Measurements from ENCODE around the gene TSPO.

The TSPO gene

DNA sequence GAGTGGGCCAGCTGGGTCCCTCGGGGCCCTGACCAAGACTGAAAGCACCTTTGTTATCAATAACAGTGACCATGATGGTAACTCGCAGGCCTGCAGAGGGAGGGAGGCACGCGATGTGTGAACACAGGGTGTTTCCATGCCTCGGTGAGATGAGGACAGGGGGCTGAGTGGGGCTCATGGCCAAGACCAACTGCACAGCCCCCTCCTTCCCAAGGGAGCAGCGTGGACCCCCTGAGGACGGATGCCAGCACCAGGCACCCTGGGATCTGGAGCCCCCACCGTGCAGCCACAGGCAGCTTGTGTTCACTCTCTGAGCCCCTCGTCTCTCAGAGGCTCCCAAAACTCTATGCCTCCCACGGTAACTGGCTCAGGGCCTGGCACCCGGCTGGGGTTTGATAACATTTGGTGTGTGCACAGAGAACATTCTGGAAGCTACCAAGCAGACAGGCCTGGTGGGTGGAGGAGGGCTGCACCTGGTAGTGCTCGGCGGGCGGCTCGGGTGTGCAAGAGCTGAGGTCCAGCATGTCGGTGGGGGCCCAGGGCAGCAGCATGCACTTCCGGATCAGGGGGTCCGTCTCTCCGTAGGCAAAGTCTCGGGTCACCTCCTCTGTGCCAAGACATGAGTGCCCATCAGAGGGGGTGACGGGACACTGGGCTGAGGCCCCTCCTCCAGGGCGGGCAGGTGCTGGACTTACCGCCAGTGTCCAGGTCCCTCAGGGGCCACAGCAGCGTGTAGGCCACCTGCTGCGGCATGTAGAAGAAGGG is 28.0 kb downstream of the TSPO start:
- DNase-seq (ENCODE audit: low read depth in 2 of 2): no peak

DNA sequence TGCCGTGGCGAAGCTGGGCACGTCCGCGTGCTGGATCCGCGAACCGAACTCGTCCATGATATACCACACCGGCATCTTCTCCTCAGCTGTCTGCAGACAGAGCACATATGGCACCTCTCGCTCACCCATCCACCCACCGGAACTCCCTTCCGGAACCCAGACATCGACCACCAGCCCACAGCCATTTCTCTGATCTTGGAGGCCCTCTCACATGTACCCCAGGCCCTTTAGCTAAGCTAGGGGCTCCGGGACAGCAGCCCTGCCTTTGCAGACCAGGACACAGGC is 28.5 kb downstream of the TSPO start:
- no peak for DNase-seq (ENCODE audit: low read depth in 2 of 2)

DNA sequence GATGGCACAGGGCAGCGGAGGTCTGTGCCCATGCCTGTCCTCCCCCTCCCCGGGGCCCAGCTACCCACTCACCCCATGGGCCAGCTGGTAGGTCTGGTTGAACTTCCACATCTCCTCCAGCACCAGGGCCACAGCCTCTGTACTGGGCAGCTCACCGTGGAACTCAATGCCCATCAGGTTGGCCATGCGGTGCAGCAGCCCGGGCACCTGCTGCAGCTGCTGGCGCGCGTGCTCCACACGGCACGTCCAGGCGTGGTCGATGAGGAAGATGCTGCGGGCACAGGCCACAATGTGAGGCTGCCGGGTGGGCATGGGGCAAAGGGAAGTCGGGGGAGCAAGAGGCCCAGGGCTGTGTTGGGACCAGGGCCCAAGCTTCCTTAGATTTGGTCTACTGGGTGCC is 29.3 kb downstream of the TSPO start:
- no peak for DNase-seq (ENCODE audit: low read depth in 2 of 2)

DNA sequence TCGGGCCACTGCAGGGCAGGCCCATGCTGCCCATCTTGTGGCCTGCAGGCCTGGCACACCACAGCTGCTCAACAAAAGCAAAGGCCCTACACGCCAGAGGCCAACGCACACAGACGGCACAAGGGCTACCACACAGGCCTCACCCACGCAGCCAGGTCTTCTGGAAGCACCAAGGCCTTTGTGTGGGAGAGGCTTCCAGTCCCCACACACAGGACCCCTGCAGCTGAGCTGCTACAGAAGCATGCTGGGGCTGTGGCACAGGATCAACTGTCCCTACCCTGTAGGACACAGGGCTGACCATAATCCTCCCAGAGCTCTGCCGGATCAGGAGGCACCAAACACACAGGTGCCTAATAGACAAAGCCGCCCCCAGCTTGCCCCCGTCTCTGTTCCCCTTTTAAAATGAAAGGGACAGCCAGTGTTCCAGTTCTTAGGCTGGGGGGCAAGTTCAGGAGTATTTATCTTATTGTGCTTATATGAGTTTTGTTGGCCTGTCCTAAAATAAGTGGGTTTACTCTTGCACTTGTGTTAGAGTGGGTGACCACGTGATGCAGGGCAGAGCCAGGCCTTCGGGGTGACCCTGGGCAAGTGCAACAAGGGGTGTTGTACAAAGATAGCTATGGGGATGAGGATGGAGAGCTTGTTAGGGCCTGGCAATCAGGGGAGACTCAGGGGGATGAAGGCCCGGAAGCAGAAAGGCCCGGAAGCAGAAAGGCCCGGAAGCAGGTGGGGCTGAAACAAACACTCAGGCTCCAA is 30.1 kb downstream of the TSPO start:
- DNase-seq (ENCODE audit: low read depth in 2 of 2): no peak

DNA sequence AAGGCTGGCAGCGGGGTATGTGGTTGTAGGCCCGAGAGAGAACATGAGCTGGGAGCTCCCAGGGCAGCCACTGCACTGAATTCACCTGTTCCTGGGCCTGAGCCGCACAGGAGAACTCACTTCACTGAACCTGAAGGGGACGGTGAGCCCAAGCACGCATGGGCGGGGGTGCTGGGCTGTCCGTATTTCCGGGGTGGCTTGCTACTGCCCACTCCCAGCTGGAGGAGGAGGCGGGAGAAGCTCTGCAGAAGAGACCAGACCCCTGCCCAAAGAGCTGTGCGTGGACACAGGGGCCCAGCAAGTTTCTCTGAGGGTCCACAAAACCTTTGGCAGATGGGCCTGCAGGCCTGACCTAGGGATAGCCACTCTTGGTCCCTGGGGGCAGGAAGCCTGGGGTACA is 30.8 kb downstream of the TSPO start:
- no peak for DNase-seq (ENCODE audit: low read depth in 2 of 2)

DNA sequence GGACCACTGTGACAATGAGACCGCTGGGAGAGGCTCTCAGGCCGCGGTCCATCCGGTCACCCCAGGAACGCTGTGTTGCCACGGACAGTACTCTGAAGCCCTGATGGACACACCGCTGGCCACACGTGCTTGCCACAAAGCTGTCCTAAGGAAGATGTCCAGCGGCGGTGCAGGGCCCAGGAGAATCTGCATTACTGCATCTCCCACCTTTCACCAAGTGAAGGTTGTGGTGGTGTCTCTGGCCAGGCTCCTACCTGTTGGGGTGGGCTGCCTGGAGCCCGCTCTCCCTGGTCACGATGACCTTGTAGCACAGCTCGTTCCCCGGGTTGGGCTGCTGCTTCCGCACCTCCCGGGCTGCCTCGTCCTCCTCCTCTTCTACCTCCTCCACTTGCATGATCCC is 31.4 kb downstream of the TSPO start:
- DNase-seq (ENCODE audit: low read depth in 2 of 2): no peak

DNA sequence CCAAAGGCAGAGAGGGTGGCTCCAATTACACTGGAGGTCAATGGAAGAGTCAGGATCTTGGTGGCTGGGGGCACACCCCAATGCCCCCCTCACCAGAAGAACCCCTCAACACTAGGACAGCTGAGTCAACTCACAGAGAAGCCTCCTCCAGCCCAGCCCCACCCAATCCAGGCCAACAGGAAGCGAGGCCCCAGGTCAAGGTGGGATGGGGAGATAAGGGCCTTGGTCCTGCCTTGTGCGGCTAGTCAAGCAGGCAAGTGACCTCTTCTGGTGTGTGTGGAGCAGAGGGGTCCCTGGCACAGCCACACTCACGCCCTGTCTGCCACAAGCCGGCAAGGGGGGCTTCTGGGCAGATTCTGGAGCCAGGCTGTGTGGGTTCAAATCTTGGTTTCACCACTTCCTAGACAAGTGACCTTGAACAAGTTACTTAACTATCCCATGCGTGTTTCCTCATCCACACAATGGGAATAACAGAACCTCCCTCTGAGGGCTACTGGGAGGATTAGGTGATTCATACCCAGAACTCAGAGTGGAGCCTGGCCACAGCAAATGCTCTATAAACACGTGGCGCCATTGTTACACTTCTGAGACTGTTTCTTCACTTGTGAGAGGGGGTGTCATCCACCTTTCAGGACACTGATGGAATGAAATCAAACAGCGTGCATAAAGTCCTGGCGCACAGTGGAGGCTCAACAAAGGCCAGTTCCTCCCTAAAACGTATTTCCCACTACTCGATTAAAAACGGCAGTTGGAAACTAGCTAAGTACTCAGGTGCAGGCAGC is 32.3 kb downstream of the TSPO start:
- DNase-seq (ENCODE audit: low read depth in 2 of 2): no peak

DNA sequence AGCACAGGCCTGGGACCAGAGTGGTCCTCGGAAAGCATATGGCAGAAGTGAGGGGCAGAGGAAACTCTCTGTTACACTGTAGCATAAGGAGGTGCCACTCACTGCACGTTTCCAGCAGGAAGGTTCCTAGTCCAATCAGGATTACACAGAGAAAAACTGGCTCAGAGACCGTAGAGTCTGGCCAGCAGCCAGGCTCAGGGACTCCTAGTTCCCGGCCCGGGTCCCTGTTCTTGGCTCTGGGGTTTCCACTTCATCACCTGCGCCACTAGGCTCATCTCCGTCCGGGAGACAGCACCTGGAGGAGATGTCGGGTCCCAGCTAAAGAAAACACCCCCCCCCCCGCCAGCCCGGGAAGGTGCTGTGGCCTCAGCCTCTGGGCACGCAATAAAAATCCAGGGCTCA is 34.5 kb downstream of the TSPO start:
- no peak for DNase-seq (ENCODE audit: low read depth in 2 of 2)

DNA sequence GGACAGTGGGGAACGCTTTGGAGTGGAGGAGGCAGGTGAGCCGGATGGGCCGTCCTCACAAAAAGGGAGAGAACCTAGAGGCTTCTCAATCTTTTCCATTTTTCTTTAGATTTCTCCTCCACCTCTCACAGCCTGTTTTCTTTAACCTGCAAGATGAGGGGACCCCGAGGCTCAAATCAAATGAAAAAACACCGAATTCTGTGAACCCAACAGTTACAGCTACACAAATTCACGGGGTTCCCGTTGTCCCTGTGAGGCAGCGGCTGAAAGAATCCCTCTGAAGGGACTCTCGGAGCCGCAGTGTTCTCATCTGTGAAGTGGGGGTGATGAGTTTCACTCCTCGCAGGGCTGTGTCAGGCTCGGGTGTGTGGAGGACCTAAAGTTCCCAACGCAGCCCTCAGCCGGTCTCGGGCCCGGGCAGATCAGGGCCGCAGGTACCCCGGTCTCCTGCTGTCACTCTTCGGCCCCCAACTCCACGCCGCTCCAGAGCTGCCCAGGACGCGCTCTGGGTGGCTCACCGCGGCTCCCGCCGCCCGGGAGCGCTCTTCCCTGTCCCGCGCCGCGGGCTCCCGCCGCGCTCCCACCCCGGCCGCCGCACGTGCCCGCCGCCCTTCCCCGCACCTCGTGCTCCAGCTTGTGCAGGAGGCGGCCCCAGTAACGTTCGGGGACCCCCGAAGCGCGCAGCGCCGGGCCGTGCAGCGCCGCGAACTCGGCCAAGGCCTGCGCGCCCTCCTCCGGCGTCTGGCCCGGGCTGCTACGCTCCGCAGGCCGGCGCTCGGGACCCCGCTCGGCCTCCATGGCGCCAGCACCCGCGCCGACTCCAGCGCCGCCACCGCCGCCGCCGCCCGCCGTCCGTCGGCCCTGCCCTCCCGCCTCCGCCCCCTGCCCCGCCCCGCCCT is 35.2 kb downstream of the TSPO start, which contains the start of gene TTLL12:
Gene TTLL12 (minus strand): TSS at position 863 of the 899 bp plus-strand sequence. CDS start 65 bp downstream, at position 798.
- peak; percentile 14 to 45 for DNase-seq (ENCODE audit: low read depth in 2 of 2)

DNA sequence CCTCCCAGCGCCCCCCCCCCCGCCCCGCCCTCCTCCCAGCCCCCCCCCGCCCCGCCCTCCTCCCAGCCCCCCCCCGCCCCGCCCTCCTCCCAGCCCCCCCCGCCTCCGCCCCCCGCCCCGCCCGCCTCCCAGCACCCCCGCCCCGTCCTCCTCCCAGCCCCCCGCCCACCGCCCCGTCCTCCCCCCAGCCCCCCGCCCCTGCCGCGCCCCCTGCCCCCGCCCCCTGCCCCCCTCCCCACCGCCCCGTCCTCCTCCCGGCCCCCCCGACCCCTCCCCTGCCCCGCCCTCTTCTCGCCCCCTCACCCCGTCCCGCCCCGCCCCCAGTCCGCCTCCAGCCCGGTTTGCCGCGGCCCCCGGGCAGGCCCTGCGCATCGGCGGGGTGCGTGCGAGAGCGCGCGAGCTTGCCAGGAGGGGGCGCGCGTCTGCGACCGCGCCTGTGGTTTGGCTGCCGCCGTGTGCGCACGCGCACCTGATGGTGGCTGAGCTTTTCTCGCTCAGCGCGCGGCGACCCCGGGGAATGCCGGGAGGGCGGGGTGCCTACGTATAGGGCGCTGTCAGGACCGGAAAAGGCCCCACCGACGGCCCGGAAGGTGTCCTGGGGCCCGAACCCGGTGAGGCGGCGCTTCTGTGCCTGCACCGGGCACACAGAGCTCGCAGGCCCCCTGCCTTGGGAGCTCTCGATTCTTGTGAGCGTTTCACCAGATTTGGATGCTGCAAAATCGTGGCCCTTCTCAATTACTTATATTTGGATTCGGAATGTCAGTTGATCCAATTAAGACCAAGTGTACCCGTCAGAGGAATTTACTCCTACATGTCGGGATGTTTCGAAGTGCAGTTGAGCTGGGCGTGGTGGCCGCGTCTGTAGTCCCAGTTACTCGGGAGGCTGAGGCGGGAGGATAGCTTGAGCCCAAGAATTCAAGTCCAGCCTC is 36.1 kb downstream of the TSPO start:
- peak; percentile 92 for DNase-seq (ENCODE audit: low read depth in 2 of 2)

DNA sequence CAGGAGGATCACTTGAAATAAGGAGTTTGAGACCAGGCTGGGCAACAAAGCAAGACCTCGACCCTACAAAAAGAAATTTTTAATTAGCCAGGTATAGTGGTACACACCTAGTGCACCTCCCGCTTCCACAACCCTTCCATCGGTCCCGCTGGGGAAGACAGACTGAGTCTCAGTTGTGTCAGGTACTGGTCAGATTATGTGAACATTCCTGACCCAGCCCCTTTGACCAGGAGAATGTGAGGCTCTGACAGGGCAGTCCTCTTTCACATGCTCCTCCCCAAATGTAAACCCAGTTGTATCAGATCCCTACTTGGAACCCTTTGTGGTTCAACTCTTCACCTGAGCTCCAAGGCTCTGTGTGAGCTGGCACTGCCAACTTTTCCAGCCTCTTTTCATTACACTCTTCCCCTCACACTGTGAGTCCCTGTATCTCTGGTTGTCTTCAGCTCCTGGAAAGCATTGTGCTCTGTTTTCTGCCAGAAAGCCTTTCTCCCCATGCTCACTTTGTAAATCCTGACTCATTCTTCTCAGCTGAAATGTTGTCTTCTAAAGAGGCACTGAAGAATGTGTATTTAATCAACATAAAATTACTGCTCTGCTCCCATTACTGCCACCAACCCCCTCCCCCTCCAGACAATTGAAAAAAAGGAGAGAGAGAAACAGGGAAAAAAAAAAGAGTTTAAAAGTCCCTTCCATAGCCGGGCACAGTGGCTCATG is 37.6 kb downstream of the TSPO start:
- no peak for DNase-seq (ENCODE audit: low read depth in 2 of 2)

DNA sequence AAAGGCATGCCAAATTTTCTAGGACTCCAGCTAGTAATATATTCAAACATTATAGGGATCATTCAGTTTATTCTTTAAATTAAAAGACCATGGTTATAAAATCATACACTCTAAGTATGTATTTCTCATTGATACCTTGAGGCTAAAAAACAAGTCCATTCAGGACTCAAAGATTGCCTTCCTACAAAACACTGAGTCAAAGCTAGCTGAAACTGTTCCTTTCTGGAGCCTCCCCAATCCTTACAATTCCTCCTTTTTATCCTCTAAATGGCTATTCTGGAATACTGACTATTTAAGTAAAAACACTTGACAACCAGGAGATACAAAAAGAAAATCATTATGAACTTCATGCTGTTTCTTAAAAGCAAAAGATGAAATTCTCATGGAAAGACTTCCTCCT is 40.5 kb downstream of the TSPO start:
- DNase-seq (ENCODE audit: low read depth in 2 of 2): no peak

DNA sequence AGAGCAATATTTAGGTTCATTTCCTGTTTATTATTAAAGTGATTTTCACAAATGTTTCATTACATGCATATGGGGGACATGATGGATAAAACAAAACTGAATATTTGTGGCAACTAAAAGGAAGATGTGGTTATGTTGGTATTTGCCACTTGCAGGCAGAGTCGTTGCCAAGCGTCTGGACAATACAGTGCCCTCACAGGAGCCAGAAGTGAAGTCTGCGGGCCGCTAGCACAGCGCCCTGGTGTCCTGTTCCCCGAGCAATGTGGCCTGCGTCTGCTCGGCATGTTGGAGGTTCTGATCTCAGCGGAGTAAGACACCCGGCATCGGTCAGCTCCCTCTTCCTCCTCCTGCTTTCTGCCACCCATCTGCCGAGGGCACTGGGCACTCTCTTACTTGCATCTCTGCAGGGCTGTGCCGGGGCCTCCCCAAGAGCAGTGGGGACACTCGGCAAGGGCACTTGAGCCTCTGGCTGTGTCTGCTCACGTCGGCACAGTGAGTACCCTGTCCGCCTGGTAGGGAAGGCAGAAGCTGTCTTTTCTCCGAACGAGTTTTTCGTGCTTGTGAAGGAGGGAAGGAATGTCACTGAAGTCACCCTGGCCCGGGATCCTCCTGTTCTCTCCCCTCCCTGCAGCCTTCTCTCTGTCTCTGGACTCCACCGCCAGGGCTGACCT is 46.0 kb downstream of the TSPO start:
- no peak for DNase-seq (ENCODE audit: low read depth in 2 of 2)

DNA sequence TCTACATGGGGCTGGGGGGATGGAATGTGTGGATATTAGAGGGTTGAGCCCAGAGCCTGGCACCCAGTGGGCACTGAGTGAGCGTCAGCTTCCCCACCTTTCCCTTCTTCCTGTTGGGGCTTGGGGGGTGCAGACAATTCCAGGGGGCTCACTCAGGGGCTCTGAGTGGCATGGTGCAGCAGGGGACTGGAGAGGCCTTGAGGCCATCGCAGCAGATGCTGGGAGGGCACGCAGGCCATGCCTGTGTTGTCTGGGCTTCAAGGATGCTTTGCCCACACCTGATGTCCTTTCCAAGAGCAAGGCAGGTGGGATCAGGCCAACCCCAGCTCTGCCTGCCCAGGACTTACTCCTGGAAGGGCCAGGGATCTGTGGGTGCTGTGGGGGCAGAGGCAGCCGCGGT is 46.8 kb downstream of the TSPO start:
- DNase-seq (ENCODE audit: low read depth in 2 of 2): no peak

DNA sequence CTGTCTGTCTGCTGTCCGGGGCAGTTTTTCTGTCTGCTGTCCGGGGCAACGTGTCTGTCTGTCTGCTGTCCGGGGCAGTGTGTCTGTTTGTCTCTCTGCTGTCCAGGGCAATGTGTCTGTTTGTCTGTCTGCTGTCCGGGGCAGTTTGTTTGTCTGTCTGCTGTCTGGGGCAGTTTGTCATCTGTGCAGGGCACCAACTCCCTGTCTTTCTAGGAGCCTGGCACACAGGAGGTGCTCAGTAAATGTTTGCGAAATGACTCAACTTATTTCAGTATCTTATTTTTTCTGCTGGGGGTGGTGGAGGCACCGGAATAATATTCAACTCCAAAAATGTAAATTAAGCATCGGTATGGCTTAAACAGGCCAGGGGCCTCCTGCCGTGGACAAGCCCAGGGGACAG is 47.6 kb downstream of the TSPO start:
- DNase-seq (ENCODE audit: low read depth in 2 of 2): no peak

DNA sequence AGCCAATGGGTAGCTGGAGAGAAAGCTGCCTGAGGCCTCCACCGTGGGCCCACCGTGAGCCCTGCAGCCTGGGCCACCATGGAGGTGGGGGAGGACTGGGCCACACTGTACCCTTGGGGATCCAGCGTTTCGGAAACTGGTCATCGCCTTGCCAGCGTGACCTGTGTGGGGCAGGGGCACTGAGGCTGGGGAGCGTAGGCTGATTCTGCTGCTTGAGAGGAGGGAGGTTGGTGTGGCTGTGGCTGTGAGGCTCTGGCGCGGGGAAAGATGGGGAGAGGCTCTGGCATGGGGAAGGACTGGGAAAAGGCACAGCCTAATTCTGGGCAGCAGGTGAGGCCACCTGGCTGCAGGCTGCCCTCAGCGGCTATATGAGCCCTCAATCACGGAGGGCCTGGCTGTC is 48.2 kb downstream of the TSPO start:
- no peak for DNase-seq (ENCODE audit: low read depth in 2 of 2)

DNA sequence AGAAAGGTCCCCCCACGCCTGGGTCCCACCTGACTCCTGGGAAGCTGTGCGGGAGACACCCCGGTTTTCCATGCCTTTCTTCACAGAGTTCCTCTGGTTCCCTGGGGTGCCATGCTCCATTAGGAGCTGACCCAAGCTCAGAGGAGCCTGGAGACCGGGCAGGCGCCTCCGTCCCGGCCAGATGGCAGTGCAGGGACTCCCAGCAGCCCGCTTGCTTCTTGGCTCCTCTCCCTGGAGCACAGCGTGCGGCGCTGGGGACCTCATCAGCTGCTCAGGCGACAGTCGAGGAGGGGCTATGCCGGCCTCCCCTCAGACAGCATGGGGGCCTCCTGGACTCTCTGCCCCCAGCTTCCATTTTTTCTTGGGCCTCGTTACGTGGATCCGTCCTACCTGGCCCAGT is 48.7 kb downstream of the TSPO start:
- DNase-seq (ENCODE audit: low read depth in 2 of 2): no peak

DNA sequence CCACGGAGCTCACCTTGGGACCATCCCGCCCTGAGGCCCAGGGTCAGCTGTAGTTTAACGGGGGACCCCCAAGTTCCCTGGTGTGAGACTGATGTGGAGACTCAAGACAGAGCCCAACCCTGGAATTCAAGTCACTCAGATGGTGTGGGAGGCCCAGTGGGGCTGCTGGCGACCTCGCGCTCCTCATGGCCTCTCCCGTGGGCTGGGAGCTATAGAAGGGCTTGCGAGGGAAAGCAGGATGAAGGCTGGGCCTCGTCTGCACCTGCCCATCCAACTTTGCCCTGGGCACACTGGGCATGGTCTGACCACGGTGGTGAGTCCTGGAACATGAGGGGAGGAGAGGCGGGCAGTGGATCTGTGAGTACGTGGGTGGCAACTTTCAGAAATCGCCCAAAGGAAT is 49.2 kb downstream of the TSPO start:
- DNase-seq (ENCODE audit: low read depth in 2 of 2): no peak

DNA sequence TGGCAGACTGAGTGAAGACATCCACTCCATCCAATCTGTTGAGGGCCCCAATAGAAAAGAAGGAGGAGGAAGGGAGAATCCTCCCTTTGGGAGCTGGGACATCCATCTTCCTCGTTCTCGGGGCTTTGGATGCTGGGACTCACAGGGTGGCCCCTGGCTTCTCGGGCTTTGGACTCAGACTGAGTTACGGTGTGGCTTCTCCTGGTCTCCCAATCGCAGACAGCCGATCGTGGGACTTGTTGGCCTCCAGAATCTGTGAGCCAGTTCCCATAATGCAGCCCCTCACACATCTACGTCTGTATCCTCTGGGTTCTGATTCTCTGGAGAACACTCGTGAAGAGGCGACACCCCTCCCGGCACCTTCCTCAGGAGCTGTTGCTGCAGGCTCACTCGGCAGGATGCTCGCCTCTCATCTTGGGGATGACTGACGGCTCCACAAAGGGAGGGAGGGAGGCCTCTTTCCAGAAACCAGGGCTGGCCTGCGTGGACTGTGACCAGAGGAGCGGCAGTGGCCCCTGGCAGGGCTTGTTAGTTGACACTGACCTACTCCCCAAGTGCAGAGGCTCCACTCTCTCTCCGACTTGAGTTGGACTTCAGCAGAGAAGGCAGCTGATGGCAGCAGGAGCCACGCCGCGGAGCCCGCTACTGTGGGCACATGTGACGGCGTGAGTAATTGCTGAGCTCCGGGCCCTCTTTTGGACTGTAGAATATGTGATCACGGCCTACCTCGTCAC is 50.3 kb downstream of the TSPO start:
- no peak for DNase-seq (ENCODE audit: low read depth in 2 of 2)

Data from stimulated activated CD8-positive, alpha-beta memory T cell treated with anti-CD3 and anti-CD28 coated beads, Interleukin-2, amount 100 ng/mL, for 1 hour (primary cell).